ELF-1 (cell line): ENCODE measurements around the gene VPS13C.

ENCODE experiments used
- DNase-seq: peaks from one replicate; pipeline ENCODE4 v3.0.0-alpha.2; 2016; ENCODE audit warnings: low read depth, low spot score

Gene VPS13C

DNA sequence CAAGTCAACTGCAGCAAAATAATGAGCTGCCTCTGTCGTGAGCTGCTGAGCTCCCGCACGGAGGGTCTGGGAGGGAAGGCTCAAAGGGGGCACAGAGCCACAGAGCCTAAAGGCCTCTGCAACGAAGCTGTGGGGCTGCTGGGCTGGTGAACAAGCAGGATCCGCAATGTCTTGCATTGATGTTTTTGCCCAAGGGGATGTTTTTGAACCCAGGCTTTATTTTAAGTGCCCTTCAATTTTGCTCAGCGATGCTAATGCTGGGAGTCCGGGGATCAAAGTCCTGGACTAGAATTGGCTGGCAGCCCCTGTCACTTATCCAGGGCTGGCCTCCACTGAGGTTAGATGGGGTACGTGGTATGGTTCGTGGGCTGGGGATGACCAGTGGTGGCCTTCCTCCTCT is 240.0 kb downstream of the VPS13C start:
- no peak for DNase-seq

DNA sequence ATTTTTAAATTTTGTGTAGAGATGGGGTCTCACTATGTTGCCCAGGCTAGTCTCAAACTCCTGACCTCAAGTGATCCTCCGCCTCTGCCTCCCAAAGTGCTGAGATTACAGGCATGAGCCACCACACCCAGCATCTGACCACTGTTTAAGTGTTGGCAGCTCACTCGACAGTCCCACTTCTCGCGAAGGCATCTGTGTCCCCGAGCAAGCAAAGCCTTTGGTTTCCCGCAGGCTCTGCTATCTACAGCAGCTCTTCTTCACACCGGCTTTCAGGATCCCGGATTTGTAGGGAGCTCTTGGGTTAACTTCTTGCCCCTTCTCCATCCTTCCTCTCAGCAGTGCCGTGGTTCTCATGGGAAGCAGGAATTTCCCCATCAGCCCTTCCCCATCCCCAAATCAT is 240.9 kb downstream of the VPS13C start:
- no peak for DNase-seq

DNA sequence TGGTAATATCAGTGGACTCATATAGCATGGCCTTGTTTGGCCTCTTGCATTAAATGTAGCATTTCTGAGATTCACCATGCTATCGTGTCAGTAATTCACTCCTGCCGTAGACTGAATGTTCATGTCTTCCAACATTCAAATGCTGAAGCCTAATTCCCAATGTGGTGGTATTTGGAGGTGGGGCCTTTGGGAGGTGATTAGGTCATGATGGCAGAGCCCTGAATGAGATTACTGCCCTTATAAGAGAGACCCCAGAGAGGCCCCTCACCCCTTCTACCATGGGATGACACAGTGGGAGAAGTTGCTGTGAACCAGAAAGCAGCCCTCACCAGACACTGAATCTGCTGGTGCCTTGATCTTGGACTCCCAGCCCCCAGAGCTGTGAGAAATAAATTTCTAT is 241.4 kb downstream of the VPS13C start:
- DNase-seq, result no peak

DNA sequence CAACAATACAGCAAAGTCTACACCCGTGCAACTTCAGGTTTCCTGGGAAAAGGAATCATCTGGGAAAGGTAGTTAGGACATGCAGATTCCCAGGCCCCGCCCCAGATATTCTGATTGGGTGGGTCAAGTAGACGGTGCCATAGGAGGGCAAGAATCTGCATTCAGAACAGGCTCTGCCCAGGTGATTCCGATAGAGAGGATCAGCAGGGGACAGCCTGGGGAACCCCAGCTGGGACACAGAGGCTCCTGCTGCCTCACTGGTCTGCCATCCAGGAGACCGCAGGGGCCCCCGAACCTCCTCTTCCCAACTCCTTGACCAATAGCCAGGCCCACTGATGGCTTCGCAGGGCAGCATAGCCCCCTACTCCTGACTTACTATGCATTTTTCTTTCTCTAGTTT is 243.4 kb downstream of the VPS13C start:
- no peak for DNase-seq

- DNase-seq, result no peak
Observed at GRCh38 chr15:61815356-61816083, 244.7 kb downstream of the VPS13C start.

DNA sequence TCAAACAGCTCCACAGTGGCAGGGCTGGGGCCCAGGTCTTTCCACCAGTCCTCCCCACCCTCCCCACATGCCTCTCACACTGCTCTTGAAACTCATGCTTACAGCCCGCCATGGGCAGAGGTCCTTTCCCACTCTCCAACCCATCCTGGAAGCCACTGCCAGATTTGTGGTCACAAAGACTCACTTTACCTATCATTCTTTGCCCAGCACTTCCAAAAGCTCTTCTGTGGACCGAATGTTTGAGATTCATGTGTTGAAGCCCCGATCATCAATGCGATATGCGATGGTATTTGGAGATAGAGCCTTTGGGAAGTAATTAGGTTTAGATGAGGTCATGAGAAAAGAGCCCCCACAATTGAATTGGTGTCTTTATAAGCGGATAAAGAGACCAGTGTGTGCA is 247.8 kb downstream of the VPS13C start:
- no peak for DNase-seq

- DNase-seq, result no peak
Observed at GRCh38 chr15:61811952-61812351, 248.3 kb downstream of the VPS13C start.

DNA sequence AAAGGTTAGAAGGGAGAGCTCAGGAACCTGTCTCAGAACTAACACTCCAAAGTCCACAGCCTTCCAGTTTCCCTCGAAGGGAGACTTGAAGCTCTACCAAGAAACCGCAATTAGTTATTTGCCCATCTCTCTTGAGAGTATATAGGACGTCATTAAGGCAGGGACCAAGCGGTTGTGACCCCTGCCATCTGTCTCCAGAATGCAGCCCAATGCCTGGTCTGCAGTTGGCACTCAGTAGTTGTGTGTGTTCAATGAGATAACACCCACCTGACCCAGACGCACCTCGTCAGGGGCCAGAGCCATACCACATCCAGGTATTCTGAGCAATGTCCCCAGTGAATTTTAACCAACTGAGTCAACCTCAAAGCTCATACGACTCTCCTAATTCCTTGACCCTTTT is 251.0 kb downstream of the VPS13C start:
- DNase-seq, result no peak

GRCh38 chr15:61807281-61807929 is 252.8 kb downstream of the VPS13C start:
- DNase-seq, result no peak
